ENCODE data around the gene DPP7.

DNA sequence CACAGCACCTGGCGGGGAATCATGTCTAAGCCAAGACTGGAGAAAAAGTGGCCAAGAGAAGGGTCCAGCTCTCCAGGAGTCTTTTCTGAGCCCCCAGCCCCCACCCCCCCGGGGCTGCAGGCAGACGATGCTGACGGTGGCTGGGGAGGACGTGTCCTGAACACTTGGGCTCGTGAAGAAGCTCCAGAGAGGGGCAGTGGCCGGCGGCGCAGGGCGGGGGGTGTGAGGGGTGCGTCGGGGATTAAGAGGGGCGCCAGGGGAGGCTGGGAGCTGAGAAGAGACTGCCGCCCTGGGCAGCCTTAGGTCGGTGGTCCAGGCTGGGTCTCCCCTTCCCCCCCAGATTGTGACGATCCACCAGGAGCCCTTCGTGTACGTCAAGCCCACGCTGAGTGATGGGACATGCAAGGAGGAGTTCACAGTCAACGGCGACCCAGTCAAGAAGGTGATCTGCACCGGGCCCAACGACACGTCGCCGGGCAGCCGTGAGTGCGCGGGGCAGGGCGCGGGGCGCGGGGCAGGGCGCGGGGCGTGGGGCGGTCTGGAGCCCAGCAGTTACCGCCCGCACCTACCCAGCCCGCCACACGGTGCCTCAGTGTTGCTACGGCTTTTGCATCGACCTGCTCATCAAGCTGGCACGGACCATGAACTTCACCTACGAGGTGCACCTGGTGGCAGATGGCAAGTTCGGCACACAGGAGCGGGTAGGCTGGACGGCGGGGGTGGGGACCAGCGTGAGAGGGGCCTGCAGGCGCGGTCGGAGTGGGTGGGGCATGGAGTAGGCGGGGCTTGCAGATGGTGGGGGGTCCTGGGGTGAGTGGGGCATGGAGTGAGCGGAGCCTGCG is 46.4 kb upstream of the DPP7 start:
- TF ChIP-seq TAF1 (IDR thresholded peaks at IDR 0.05; ENCODE audit: borderline replicate concordance, insufficient read depth, low read length) (no peak), SIN3A (IDR thresholded peaks at IDR 0.05; ENCODE audit: borderline replicate concordance, insufficient read depth, low read length) (no peak)

Data from PFSK-1 (cell line).